ENCODE results near the gene BORCS8. TPM values are rescaled to one million over a fixed set of nuclear protein-coding genes. Genes with fewer than 3 reads are reported as not detected.
"Not testable (repeated sequence)": the region's sequence is repeated elsewhere in the genome, so short reads cannot be mapped to it uniquely, and the experiment has no call there.

Gene BORCS8
- total RNA-seq, 3 donors from 2014 or later: 38.0 to 43.1 (median 38.6) TPM

GRCh38 chr19:19181488-19181998, 10.4 kb downstream of the BORCS8 start:
- no peak for DNase-seq
- Mint-ChIP-seq H3K36me3 (ENCODE audit: insufficient read depth) (peaks cover 20% of the 10 kb centered on the region), H3K4me3 (no peak overlapping the region), H3K9me3 (no peaks in the 10 kb centered on the region), H3K4me1 (ENCODE audit: low read depth) (peaks cover 6% of the 10 kb centered on the region), H3K27me3 (ENCODE audit: low read depth) (no peaks in the 10 kb centered on the region)
- ATAC-seq: no peak

- Mint-ChIP-seq H3K4me1 (ENCODE audit: low read depth) (no peaks in the 10 kb centered on the region), H3K4me3 (no peak overlapping the region), H3K36me3 (ENCODE audit: insufficient read depth) (peaks cover 13% of the 10 kb centered on the region), H3K27me3 (ENCODE audit: low read depth) (no peaks in the 10 kb centered on the region), H3K9me3 (no peaks in the 10 kb centered on the region)
- ATAC-seq (no peak), DNase-seq (no peak)
Measured at GRCh38 chr19:19179548-19180441, 12.2 kb downstream of the BORCS8 start.

DNA sequence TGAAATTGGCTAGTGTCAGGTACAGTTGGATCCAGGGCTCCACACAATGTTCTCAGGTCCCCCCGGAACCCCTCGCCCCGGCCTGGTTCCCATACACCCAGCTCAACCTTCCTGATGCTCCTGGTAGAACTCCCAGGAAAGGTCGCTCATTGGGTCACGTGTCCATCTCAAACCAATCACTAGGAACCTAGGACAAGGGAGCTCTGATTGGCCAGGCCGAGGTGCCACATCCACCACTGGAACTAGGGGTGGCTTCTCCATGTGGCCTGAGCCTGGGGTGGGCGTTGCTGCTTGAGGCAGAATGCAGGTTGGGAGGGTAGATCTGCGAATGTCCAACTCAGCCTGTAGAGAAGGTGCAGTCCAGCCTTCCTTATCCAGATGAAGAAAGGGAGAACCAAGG, 15.0 kb downstream of the BORCS8 start:
- peaks cover 7% of the 10 kb centered on the region for H3K36me3 Mint-ChIP-seq (ENCODE audit: insufficient read depth)
- no peaks in the 10 kb centered on the region for H3K27me3 Mint-ChIP-seq (ENCODE audit: low read depth)
- DNase-seq: no peak

GRCh38 chr19:19173243-19173642, 18.7 kb downstream of the BORCS8 start:
- DNase-seq; H3K4me3 Mint-ChIP-seq; H3K36me3 Mint-ChIP-seq (ENCODE audit: insufficient read depth); H3K9me3 Mint-ChIP-seq; H3K27me3 Mint-ChIP-seq (ENCODE audit: low read depth); ATAC-seq: not testable (repeated sequence)
- peaks cover 14% of the 10 kb centered on the region for H3K4me1 Mint-ChIP-seq (ENCODE audit: low read depth)

More for the DNA sequence above, 15.0 kb downstream of the BORCS8 start:
- no peaks in the 10 kb centered on the region for H3K4me1 Mint-ChIP-seq (ENCODE audit: low read depth)
- H3K9me3 Mint-ChIP-seq: no peaks in the 10 kb centered on the region
- no peak for ATAC-seq
- H3K4me3 Mint-ChIP-seq: no peak overlapping the region

- DNase-seq (no peak), ATAC-seq (no peak)
- no peaks in the 10 kb centered on the region for H3K9me3 Mint-ChIP-seq
- no peaks in the 10 kb centered on the region for H3K36me3 Mint-ChIP-seq (ENCODE audit: insufficient read depth)
- H3K4me3 Mint-ChIP-seq: no peak overlapping the region
- peaks cover 14% of the 10 kb centered on the region for H3K4me1 Mint-ChIP-seq (ENCODE audit: low read depth)
- H3K27me3 Mint-ChIP-seq (ENCODE audit: low read depth): no peaks in the 10 kb centered on the region
Measured at GRCh38 chr19:19171821-19172532, 20.0 kb downstream of the BORCS8 start.

DNA sequence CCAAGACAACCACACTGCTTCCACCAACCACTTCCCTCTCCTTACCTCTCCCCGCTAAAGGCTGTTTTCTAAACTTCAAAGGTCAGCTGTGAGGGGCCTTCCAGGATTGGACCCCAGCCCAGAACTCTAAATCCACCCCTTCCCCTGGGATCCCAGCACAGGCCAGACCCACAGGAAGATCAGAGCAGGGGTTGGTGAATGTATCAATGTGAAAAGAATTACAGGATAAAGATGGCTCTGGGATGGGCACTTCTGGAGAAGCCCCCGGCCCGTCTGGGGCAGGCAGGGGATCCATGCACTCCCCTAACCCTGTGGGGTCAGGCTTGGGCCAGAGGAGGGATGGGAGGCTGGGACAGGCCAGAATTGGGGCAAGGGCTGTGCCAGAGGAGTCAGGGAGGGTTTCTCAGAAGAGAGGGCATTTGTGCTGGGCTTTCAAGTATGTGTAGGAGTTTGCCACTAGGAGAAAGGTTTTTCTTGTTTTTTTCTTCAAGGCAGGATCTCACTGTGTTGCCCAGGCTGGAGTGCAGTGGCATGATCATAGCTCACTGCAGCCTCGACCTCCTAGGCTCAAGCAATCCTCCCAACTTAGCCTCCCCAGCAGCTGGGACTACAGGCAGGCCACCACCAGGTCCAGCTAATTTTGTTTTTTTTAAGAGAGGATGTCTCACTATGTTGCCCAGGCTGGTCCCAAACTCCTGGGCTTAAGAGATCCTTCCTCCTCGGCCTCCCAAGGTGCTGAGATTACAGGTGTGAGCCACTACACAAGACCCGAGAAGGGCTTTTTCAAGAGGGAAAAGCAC, 20.9 kb downstream of the BORCS8 start:
- H3K4me1 Mint-ChIP-seq (ENCODE audit: low read depth): peaks cover 14% of the 10 kb centered on the region
- H3K36me3 Mint-ChIP-seq (ENCODE audit: insufficient read depth): no peaks in the 10 kb centered on the region
- no peaks in the 10 kb centered on the region for H3K9me3 Mint-ChIP-seq
- no peak overlapping the region for H3K4me3 Mint-ChIP-seq
- no peak for DNase-seq
- no peaks in the 10 kb centered on the region for H3K27me3 Mint-ChIP-seq (ENCODE audit: low read depth)
- ATAC-seq: no peak

DNA sequence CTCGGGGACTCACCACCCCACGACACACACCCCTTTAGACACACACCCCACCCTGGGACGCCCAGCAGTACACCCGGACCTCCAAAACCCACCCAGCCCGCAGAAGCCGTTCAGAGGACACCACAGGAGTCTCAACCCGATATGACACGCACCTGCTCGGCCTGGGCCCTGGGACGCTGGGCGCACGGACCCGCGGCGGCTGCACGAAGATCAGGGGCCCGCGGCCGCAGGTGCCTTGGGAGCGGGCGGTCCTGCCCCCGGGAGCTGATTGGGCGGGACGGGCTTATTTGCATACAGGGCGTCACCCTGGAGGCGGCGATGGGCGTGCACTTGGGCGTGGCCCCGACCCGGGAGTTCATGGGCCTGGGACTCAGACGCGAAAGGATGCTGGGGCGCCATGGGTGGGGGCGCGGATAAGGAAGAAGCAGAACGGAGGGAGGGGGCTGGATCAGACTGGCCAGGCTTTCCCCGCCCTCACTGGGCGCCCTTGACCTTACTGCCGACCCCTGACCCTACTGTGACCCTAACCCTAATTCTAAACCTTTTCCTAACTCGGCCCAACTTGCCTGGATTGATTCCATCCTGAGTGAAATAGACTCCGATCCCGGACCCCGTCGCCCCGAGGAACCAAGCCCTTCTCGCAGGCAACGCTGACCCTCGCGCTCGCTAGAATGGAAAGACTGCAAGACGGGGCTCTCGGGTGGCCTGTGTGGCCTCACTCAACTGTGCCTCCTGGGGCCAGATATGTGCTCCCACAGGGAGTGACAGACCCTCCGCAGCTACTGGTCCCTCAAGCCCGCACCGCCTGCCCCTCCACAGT, 21.7 kb downstream of the BORCS8 start, which contains the start of gene MEF2B:
Gene MEF2B, minus strand, starts transcription at position 211 of the 820 bp plus-strand sequence. CDS start 19,528 bp downstream, outside the sequence.
- H3K9me3 Mint-ChIP-seq: no peaks in the 10 kb centered on the region
- no peaks in the 10 kb centered on the region for H3K36me3 Mint-ChIP-seq (ENCODE audit: insufficient read depth)
- ATAC-seq (peak; percentile 98), DNase-seq (peak; percentile 67)
- H3K4me1 Mint-ChIP-seq (ENCODE audit: low read depth): peaks cover 14% of the 10 kb centered on the region
- H3K4me3 Mint-ChIP-seq: peak within 1 kb of the TSS; percentile 55
- H3K27me3 Mint-ChIP-seq (ENCODE audit: low read depth): no peaks in the 10 kb centered on the region

DNA sequence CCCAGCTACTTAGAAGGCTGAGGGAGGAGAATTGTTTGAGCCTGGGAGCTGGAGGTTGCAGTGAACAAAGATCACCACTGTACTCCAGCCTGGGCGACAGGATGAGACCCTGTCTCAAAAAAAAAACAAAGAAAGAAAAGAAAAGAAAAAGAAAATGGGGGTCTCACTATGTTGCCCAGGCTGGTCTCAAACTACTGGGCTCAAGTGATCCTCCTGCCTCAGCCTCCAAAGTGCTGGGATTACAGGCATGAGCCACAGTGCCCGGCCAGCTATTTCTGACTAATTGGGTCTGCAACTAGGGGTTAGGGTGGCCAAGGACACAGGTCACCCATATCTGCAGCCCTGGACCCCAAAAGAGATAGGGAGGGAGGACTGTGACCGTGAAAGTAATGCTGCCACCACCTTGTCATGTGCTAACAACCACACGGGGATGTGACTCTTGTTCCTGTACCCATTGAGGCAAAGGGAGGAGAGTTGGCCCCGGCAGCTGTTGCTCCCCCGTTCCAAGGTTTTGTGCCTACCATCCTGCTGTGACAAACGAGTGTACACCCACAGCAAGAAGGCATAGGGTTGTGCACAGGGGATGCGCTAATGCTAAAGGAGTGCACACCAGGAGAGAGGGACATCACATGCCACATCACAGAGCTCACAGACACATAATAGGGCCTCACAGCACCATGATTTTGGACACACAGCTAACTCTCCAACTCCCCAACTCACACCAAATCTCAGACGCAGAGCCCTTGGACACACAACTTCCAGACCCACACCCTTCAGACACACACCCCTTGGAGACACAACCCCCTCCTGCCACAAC, 22.5 kb downstream of the BORCS8 start:
- Mint-ChIP-seq H3K27me3 (ENCODE audit: low read depth) (no peaks in the 10 kb centered on the region), H3K4me3 (peak overlapping the region; percentile 37), H3K4me1 (ENCODE audit: low read depth) (peaks cover 14% of the 10 kb centered on the region), H3K9me3 (no peaks in the 10 kb centered on the region), H3K36me3 (ENCODE audit: insufficient read depth) (no peaks in the 10 kb centered on the region)
- ATAC-seq (peak in 1 of 2 donors; percentile 11), DNase-seq (no peak)

- H3K9me3 Mint-ChIP-seq: no peaks in the 10 kb centered on the region
- DNase-seq: no peak
Measured at GRCh38 chr19:19167612-19168011, 24.3 kb downstream of the BORCS8 start.

DNA sequence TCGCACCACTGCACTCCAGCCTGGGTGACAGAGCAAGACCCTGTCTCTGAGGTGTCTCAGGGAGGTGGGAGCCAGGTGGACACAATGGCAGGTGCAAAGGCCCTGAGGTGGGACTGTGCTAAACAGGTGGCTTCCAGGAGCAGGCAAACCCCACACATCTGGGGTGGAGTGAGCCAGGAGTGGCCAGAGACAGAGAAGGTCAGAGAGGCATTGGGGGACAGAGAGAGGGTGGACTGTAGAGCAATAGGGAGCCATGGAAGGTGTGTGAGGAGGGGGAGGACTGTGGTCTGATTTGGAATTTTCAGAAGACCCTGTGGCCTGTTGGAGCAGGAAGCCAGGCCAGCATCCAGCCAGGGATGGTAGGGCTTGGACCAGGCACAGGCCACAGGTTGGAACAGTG, 26.6 kb downstream of the BORCS8 start:
- Mint-ChIP-seq H3K27me3 (ENCODE audit: low read depth) (no peaks in the 10 kb centered on the region), H3K4me1 (ENCODE audit: low read depth) (peaks cover 8% of the 10 kb centered on the region), H3K9me3 (no peaks in the 10 kb centered on the region), H3K36me3 (ENCODE audit: insufficient read depth) (no peaks in the 10 kb centered on the region), H3K4me3 (no peak overlapping the region)
- ATAC-seq (no peak), DNase-seq (no peak)

More at GRCh38 chr19:19167612-19168011, 24.3 kb downstream of the BORCS8 start:
- Mint-ChIP-seq H3K27me3 (ENCODE audit: low read depth) (no peaks in the 10 kb centered on the region), H3K36me3 (ENCODE audit: insufficient read depth) (no peaks in the 10 kb centered on the region), H3K4me3 (no peak overlapping the region), H3K4me1 (ENCODE audit: low read depth) (peaks cover 14% of the 10 kb centered on the region)
- no peak for ATAC-seq

GRCh38 chr19:19162495-19162894, 29.5 kb downstream of the BORCS8 start:
- no peak overlapping the region for H3K4me3 Mint-ChIP-seq
- no peak for ATAC-seq
- no peaks in the 10 kb centered on the region for H3K27me3 Mint-ChIP-seq (ENCODE audit: low read depth)
- H3K4me1 Mint-ChIP-seq (ENCODE audit: low read depth): no peaks in the 10 kb centered on the region
- H3K36me3 Mint-ChIP-seq (ENCODE audit: insufficient read depth): no peaks in the 10 kb centered on the region
- DNase-seq: no peak
- H3K9me3 Mint-ChIP-seq: no peaks in the 10 kb centered on the region

DNA sequence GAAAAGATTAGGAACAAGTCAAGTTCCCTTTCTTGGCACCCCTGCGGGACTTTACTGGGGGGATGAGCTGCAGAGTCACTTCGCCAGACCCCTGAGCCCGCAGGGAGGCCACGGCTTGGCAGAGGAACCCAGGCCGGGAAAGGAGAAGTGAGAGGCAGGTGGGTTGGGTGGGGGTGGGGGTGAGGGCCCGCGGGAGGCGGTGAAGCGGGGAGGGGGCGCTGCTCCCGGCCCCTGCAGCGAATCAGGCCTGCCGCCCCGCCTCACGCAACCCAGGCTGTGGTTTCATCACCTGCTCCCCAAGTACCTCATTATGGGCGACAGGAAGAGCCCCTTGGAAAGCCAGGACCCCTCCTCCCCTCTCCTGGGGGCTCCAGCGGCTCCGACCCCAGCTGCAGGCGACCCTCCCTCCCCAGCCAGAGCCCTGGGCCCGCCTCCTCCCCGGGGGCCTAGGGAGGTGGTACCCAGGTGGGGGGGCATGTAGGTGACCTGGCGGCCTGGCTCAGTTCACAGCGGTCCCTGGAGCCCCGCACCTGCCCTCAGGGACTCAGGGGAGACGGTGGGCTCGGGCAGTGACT, 31.4 kb downstream of the BORCS8 start:
- Mint-ChIP-seq H3K9me3 (no peaks in the 10 kb centered on the region), H3K36me3 (ENCODE audit: insufficient read depth) (peaks cover 10% of the 10 kb centered on the region), H3K4me1 (ENCODE audit: low read depth) (no peaks in the 10 kb centered on the region), H3K4me3 (no peak overlapping the region), H3K27me3 (ENCODE audit: low read depth) (no peaks in the 10 kb centered on the region)
- ATAC-seq (no peak), DNase-seq (no peak)

All from activated T-cell treated with anti-CD3 and anti-CD28 coated beads, Interleukin-2, amount 50 U/mL, for 4 hours (primary cell).